ENCODE data around the gene LMAN2. TPM values are rescaled to one million over a fixed set of nuclear protein-coding genes. Genes with fewer than 3 reads are reported as not detected.

Gene LMAN2
- total RNA-seq: 100 to 1,000 TPM; 119 to 191 (median 160) TPM

- no peaks in the 10 kb centered on the region for H3K9me3 ChIP-seq
- peak within 1 kb of the TSS; percentile 97 for H3K27ac ChIP-seq
- TF ChIP-seq POLR2AphosphoS5 (IDR thresholded peaks at IDR 0.05) (peak in 2 of 3 donors; percentile 61 to 81), EP300 (IDR thresholded peaks at IDR 0.05) (no peak), POLR2A (IDR thresholded peaks at IDR 0.05) (peak in 1 of 2 donors; percentile 63), CTCF (IDR thresholded peaks at IDR 0.05) (no peak)
- peaks cover 9% of the 10 kb centered on the region for H3K36me3 ChIP-seq
- peaks cover 32% of the 10 kb centered on the region for H3K4me1 ChIP-seq
- peak; percentile 95 to 96 for DNase-seq (ENCODE audit: low spot score in 2 of 2)
- peak within 1 kb of the TSS; percentile 94 for H3K4me3 ChIP-seq
- no peaks in the 10 kb centered on the region for H3K27me3 ChIP-seq
- WGBS: 4% methylated on average over 16 of the region's 55 CpGs
These were observed at the start of gene LMAN2 for GRCh38 chr5:177351392-177352329. LMAN2 (minus strand) TSS chr5:177351668; CDS start chr5:177351647, 21 bp downstream.

GRCh38 chr5:177399997-177400868, 48.8 kb upstream of the LMAN2 start, which contains the start of gene PFN3:
PFN3 (minus strand) TSS chr5:177400661; CDS start chr5:177400576, 85 bp downstream.
- TF ChIP-seq POLR2AphosphoS5 (IDR thresholded peaks at IDR 0.05): no peak
- TF ChIP-seq CTCF (IDR thresholded peaks at IDR 0.05): no peak
- no peak for TF ChIP-seq POLR2A (IDR thresholded peaks at IDR 0.05)
- no peak for TF ChIP-seq EP300 (IDR thresholded peaks at IDR 0.05)
- peaks cover 62% of the 10 kb centered on the region for H3K27me3 ChIP-seq
- H3K36me3 ChIP-seq: no peaks in the 10 kb centered on the region
- no peaks in the 10 kb centered on the region for H3K9me3 ChIP-seq
- H3K4me3 ChIP-seq: no peak within 1 kb of the TSS
- H3K27ac ChIP-seq: no peak within 1 kb of the TSS
- peaks cover 41% of the 10 kb centered on the region for H3K4me1 ChIP-seq
- 56% methylated on average over 41 of the region's 92 CpGs for WGBS
- no peak for DNase-seq (ENCODE audit: low spot score in 2 of 2)

- Histone ChIP-seq H3K4me3 (no peak overlapping the region), H3K36me3 (no peaks in the 10 kb centered on the region), H3K27me3 (peaks cover 56% of the 10 kb centered on the region), H3K4me1 (peaks cover 21% of the 10 kb centered on the region), H3K27ac (no peak overlapping the region), H3K9me3 (no peaks in the 10 kb centered on the region)
- 75% methylated on average over 5 of the region's 16 CpGs for WGBS
- TF ChIP-seq POLR2AphosphoS5 (IDR thresholded peaks at IDR 0.05): no peak
- TF ChIP-seq EP300 (IDR thresholded peaks at IDR 0.05): no peak
- TF ChIP-seq POLR2A (IDR thresholded peaks at IDR 0.05): no peak
- no peak for TF ChIP-seq CTCF (IDR thresholded peaks at IDR 0.05)
- DNase-seq (ENCODE audit: low spot score in 2 of 2): no peak
These were observed 46.5 kb upstream of the LMAN2 start for GRCh38 chr5:177397875-177398390.

GRCh38 chr5:177396807-177397206, 45.3 kb upstream of the LMAN2 start:
- Histone ChIP-seq H3K4me1 (peaks cover 10% of the 10 kb centered on the region), H3K9me3 (no peaks in the 10 kb centered on the region), H3K4me3 (no peak overlapping the region), H3K27me3 (peaks cover 45% of the 10 kb centered on the region), H3K36me3 (no peaks in the 10 kb centered on the region), H3K27ac (no peak overlapping the region)
- no peak for DNase-seq (ENCODE audit: low spot score in 2 of 2)
- TF ChIP-seq EP300 (IDR thresholded peaks at IDR 0.05) (no peak), POLR2A (IDR thresholded peaks at IDR 0.05) (no peak), CTCF (IDR thresholded peaks at IDR 0.05) (no peak), POLR2AphosphoS5 (IDR thresholded peaks at IDR 0.05) (no peak)
- no CpG with 5 or more reads among the region's 10 CpGs for WGBS

All from suprapubic skin (tissue), 4 donors.